A549 (cell line): ENCODE measurements around the gene PERM1. TPM values are rescaled to one million over a fixed set of nuclear protein-coding genes. Genes with fewer than 3 reads are reported as not detected.

Source experiments
- ATAC-seq, 2 experiments: fragments of 200-7000 bp in 1 of 2; fragments of >200 bp in 1 of 2; cut with Nextera tagmentation in 1 of 2; cut with Tn5 transposase in 1 of 2; 3 replicates each; pipeline versions ENCODE4 v1.8.0 to v1.9.1; 2018 to 2020; ENCODE audit warnings: mild to moderate bottlenecking in 1 of 2, moderate library complexity in 1 of 2
- CTCF ChIA-PET: fragments of 300-600 bp; sonication (Branson Sonifier 250); formaldehyde crosslinking; extraction: SDS; loops from one replicate; lab custom pipeline; 2021; ENCODE audit warnings: antibody characterized with exemption, inconsistent platforms; lab: Yijun Ruan, JAX
- POLR2A ChIA-PET: fragments of 350-600 bp; formaldehyde crosslinking; extraction: SDS; loops from one replicate; lab custom pipeline; 2021; ENCODE audit warnings: antibody characterized with exemption, inconsistent platforms; lab: Yijun Ruan, JAX
- DNase-seq, 2 experiments: peaks; one replicate each; pipeline versions ENCODE4 v3.0.0 to v3.0.0-alpha.2; 2011 to 2016; ENCODE audit warnings: low read depth in 1 of 2, low spot score in 1 of 2
- FAIRE-seq: peaks from 2 replicates; lab custom pipeline; 2011; peaks lifted over from hg19 to GRCh38; lab: Jason Lieb, UNC
- H3K27ac ChIP-seq, 2 experiments: fragments of >200 bp; sonication (Bioruptor Twin); formaldehyde crosslinking; 3 replicates each; pipeline ENCODE4 v1.5.1; 2016 to 2017
- H3K4me1 ChIP-seq: fragments of >200 bp; sonication (Bioruptor Twin); formaldehyde crosslinking; 3 replicates; pipeline ENCODE4 v1.6.1; 2016
- H3K4me2 ChIP-seq: fragments of >200 bp; sonication (Bioruptor Twin); formaldehyde crosslinking; 3 replicates; pipeline ENCODE4 v1.6.1; 2016
- H3K4me3 ChIP-seq: fragments of >200 bp; sonication (Bioruptor Twin); formaldehyde crosslinking; 3 replicates; pipeline ENCODE4 v1.5.1; 2016
- H3K9me3 ChIP-seq: fragments of >200 bp; sonication (Bioruptor Twin); formaldehyde crosslinking; 3 replicates; pipeline ENCODE4 v1.6.1; 2016
- BHLHE40 ChIP-seq: IDR thresholded peaks from 2 replicates; pipeline ENCODE4 v1.6.1; 2012; ENCODE audit warnings: low read depth, low read length, inconsistent platforms
- CBX2 ChIP-seq: fragments of 200-600 bp; sonication (generic); IDR thresholded peaks from 2 replicates; pipeline ENCODE4 v1.6.1; 2016; ENCODE audit warnings: low read depth, mild to moderate bottlenecking, borderline replicate concordance
- CBX8 ChIP-seq: fragments of 200-600 bp; sonication (generic); IDR thresholded peaks from 2 replicates; pipeline ENCODE4 v1.6.1; 2016
- CEBPB ChIP-seq, 2 experiments: fragments of >200 bp in 1 of 2; sonication (Bioruptor Twin) in 1 of 2; formaldehyde crosslinking in 1 of 2; IDR thresholded peaks; 2 replicates each; pipeline ENCODE4 v1.6.1; 2012 to 2016
- CHD4 ChIP-seq: fragments of 200-600 bp; sonication (generic); IDR thresholded peaks from 2 replicates; pipeline ENCODE4 v1.6.1; 2016; ENCODE audit warnings: antibody characterized with exemption, mild to moderate bottlenecking, borderline replicate concordance
- EHF ChIP-seq: fragments of 250-450 bp; sonication (Bioruptor Pico); IDR thresholded peaks from 2 replicates; pipeline ENCODE4 v1.5.0; 2020; ENCODE audit warnings: mild to moderate bottlenecking
- ESRRA ChIP-seq: fragments of 150-350 bp; IDR thresholded peaks from 2 replicates; pipeline ENCODE4 v1.6.1; 2014; ENCODE audit warnings: mild to moderate bottlenecking, low read length, borderline replicate concordance
- FOSL2 ChIP-seq, 2 experiments: fragments of 450-650 bp in 1 of 2; fragments of >200 bp in 1 of 2; sonication (Bioruptor Twin) in 1 of 2; formaldehyde crosslinking; IDR thresholded peaks; 2 replicates each; pipeline versions ENCODE4 v1.5.0 to v1.6.1; 2016 to 2020; ENCODE audit warnings: mild to moderate bottlenecking in 1 of 2, moderate library complexity in 1 of 2
- FOXS1 ChIP-seq: fragments of 250-450 bp; sonication (Bioruptor Pico); IDR thresholded peaks from 2 replicates; pipeline ENCODE4 v1.5.0; 2020; ENCODE audit warnings: mild to moderate bottlenecking, moderate library complexity
- GATA3 ChIP-seq: IDR thresholded peaks from 2 replicates; pipeline ENCODE4 v1.6.1; 2012; ENCODE audit warnings: borderline replicate concordance
- HEYL ChIP-seq: fragments of 250-450 bp; sonication (Bioruptor Pico); IDR thresholded peaks from 2 replicates; pipeline ENCODE4 v1.8.0; 2021; ENCODE audit warnings: mild to moderate bottlenecking, moderate library complexity
- HOXB5 ChIP-seq: fragments of 250-450 bp; sonication (Bioruptor Pico); IDR thresholded peaks from 2 replicates; pipeline ENCODE4 v1.5.0; 2020; ENCODE audit warnings: mild to moderate bottlenecking, moderate library complexity
- JUN ChIP-seq, 2 experiments: fragments of >200 bp; sonication (Bioruptor Twin); formaldehyde crosslinking; IDR thresholded peaks; 2 replicates in 1 of 2; 3 replicates in 1 of 2; pipeline ENCODE4 v1.6.1; 2016 to 2017
- JUNB ChIP-seq: fragments of >200 bp; sonication (Bioruptor Twin); formaldehyde crosslinking; IDR thresholded peaks from 2 replicates; pipeline ENCODE4 v1.6.1; 2016
- KDM5A ChIP-seq: fragments of 200-600 bp; sonication (generic); IDR thresholded peaks from 2 replicates; pipeline ENCODE4 v1.6.1; 2016; ENCODE audit warnings: antibody characterized with exemption, mild to moderate bottlenecking
- MAZ ChIP-seq: fragments of 150-350 bp; IDR thresholded peaks from 2 replicates; pipeline ENCODE4 v1.6.1; 2014; ENCODE audit warnings: antibody characterized with exemption, low read depth, low read length, borderline replicate concordance
- NFE2L2 ChIP-seq: fragments of 150-350 bp; conservative IDR thresholded peaks from 2 replicates; pipeline ENCODE4 v1.6.1; 2014; ENCODE audit warnings: low read length
- NPAS2 ChIP-seq: fragments of 250-450 bp; sonication (Bioruptor Pico); IDR thresholded peaks from 2 replicates; pipeline ENCODE4 v1.8.0; 2022; ENCODE audit warnings: mild to moderate bottlenecking, moderate library complexity, borderline replicate concordance
- PHF8 ChIP-seq: fragments of 200-600 bp; sonication (generic); IDR thresholded peaks from 2 replicates; pipeline ENCODE4 v1.6.1; 2016; ENCODE audit warnings: low read depth, mild to moderate bottlenecking, antibody characterized with exemption, moderate library complexity, borderline replicate concordance
- POLR2A ChIP-seq: IDR thresholded peaks from 2 replicates; pipeline ENCODE4 v1.6.1; 2012; ENCODE audit warnings: mild to moderate bottlenecking, low read length
- RAD21 ChIP-seq, 2 experiments: fragments of >200 bp in 1 of 2; sonication (Bioruptor Twin) in 1 of 2; formaldehyde crosslinking in 1 of 2; IDR thresholded peaks in 1 of 2; conservative IDR thresholded peaks in 1 of 2; 2 replicates in 1 of 2; 3 replicates in 1 of 2; pipeline ENCODE4 v1.6.1; 2012 to 2018; ENCODE audit warnings: inconsistent platforms in 1 of 2
- RCOR1 ChIP-seq: fragments of 150-350 bp; IDR thresholded peaks from 2 replicates; pipeline ENCODE4 v1.6.1; 2014; ENCODE audit warnings: antibody characterized with exemption, low read length, low read depth
- SMC3 ChIP-seq: fragments of >200 bp; sonication (Bioruptor Twin); formaldehyde crosslinking; IDR thresholded peaks from 3 replicates; pipeline ENCODE4 v1.6.1; 2018; ENCODE audit warnings: inconsistent platforms
- TFCP2L1 ChIP-seq: fragments of 250-450 bp; sonication (Bioruptor Pico); IDR thresholded peaks from 2 replicates; pipeline ENCODE4 v1.5.0; 2021; ENCODE audit warnings: mild to moderate bottlenecking
- TP53 ChIP-seq: fragments of 250-450 bp; sonication (Bioruptor Pico); IDR thresholded peaks from 2 replicates; pipeline ENCODE4 v1.5.0; 2021; ENCODE audit warnings: mild to moderate bottlenecking, moderate library complexity
- ZC3H11A ChIP-seq: fragments of 450-650 bp; IDR thresholded peaks from 2 replicates; pipeline ENCODE4 v1.6.1; 2014; ENCODE audit warnings: antibody characterized with exemption, mild to moderate bottlenecking
- ZNF302 ChIP-seq: fragments of 250-450 bp; sonication (Bioruptor Pico); IDR thresholded peaks from 2 replicates; pipeline ENCODE4 v1.9.0; 2021; ENCODE audit warnings: inconsistent platforms, mild to moderate bottlenecking, moderate library complexity
- WGBS: methylation state at CpG from one replicate; pipeline ENCODE4 v1.1.6; 2017; ENCODE audit errors: missing lambda C conversion rate; 5-methylcytosine and 5-hydroxymethylcytosine counted together
- polyA plus RNA-seq, 4 experiments: library from polyadenylated mRNA; depleted of rRNA in 3 of 4; stranded (reverse); fragments of >200 nt; fragmentation: RNase III in 1 of 4; extraction: RNeasy Plus Mini Kit Qiagen cat#74134 plus additional on column Dnase treatment in 1 of 4; gene quantifications; 2 replicates in 3 of 4; 3 replicates in 1 of 4; pipeline ENCODE4 v1.2.3, GENCODE V29; 2011 to 2017
- TF ChIP-seq, protein P1 (sequence below): IDR thresholded peaks from 2 replicates; pipeline ENCODE4 v1.6.1; 2012
- TF ChIP-seq, protein P2 (sequence below): IDR thresholded peaks from 2 replicates; pipeline ENCODE4 v1.6.1; 2012; ENCODE audit warnings: low read depth, borderline replicate concordance
- TF ChIP-seq, protein P3 (sequence below): fragments of 450-650 bp; IDR thresholded peaks from 2 replicates; pipeline ENCODE4 v1.6.1; 2014; ENCODE audit warnings: antibody characterized with exemption

The PERM1 gene
- polyA plus RNA-seq, 2 of the 4 experiments (the other 2 are of a cell fraction): 0.30 TPM; not detected in 1

DNA sequence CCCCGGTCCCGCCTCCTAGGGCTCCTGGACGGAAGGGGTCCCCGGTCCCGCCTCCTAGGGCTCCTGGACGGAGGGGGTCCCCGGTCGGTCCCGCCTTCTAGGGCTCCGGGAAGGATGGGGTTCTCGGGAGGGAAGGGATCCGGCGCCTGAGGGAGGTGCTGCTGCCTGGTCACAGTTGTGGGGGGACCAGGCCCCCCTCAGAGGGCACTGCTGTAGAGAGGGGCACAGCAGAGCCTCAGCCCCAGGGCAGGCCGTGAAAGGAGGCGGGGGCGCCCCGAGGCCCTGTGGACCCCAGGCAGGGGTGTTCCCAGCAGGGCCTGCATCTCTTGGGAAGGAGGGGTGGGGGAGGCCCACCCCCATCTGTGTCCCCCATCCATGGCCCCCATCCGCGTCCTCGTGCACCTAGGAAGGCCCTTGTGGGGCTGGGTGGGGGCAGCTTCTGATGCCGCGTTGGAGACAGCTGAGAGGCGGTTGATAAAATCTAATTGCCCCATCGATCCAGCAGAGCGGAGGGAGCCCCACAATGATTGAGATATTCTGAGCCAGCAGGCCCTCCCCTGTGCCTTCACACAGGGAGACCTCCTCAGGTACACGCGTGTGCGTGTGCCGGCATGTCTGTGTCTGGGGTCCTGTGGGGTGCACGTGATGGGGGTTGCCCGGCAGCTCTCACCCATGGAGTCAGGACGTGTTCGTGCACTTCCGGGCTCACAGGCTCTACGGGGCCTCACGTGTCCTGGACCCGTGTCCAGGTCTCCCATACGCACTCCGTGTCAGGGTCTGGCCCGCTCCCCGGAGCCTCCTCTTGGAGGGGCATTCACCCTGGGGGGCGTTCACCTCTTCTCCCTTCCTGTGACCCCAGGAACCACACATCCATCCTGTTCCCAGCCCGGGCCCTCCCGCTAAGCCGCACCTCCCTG is 45.3 kb downstream of the PERM1 start:
- H3K9me3 ChIP-seq: no peaks in the 10 kb centered on the region
- FAIRE-seq: no peak
- WGBS: 93% methylated on average over 18 of the region's 45 CpGs

DNA sequence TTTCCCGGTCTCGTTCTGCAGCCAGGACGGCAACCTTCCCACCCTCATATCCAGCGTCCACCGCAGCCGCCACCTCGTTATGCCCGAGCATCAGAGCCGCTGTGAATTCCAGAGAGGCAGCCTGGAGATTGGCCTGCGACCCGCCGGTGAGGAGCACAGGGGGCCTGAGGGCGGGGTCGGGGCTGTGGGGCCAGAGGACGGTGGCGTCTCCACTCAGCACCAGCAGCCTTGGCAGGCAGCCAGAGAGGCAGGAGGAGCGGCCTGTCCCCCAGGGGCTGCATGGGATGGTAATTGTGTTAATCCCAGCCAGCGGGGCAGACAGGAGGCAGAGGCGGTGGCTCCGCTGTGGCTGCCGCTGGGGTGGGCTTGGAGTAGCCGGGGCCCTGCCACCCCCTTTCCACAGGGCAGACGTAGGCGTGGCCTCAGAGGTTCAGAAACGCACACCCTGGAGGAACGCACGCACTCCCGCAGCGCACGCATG is 46.1 kb downstream of the PERM1 start:
- WGBS: 80% methylated on average over 17 of the region's 30 CpGs
- Histone ChIP-seq H3K27ac (no peak overlapping the region), H3K4me2 (no peak overlapping the region), H3K4me3 (no peak overlapping the region), H3K4me1 (peaks cover 44% of the 10 kb centered on the region), H3K9me3 (no peaks in the 10 kb centered on the region)
- DNase-seq (no peak), FAIRE-seq (no peak), ATAC-seq (no peak)
- no peak for TF ChIP-seq TP53 (CRISPR knock-in tag)
- no peak for TF ChIP-seq CEBPB (IDR thresholded peaks at IDR 0.05)
- POLR2A ChIA-PET: no interaction called here
- CTCF ChIA-PET: no interaction called here

More for the DNA sequence above, 45.3 kb downstream of the PERM1 start:
- POLR2A ChIA-PET: no interaction called here
- Histone ChIP-seq H3K4me3 (no peak overlapping the region), H3K27ac (peak overlapping the region; percentile 100; a peak in 5 of 6 replicates), H3K4me2 (no peak overlapping the region), H3K4me1 (peaks cover 48% of the 10 kb centered on the region)
- TF ChIP-seq NPAS2 (no peak), CBX2 (no peak), HOXB5 (CRISPR knock-in tag) (no peak), ESRRA (no peak), MAZ (no peak), ZNF302 (no peak), CHD4 (no peak), TFCP2L1 (CRISPR knock-in tag) (no peak), EHF (CRISPR knock-in tag) (no peak)
- TF ChIP-seq, protein P1, sequence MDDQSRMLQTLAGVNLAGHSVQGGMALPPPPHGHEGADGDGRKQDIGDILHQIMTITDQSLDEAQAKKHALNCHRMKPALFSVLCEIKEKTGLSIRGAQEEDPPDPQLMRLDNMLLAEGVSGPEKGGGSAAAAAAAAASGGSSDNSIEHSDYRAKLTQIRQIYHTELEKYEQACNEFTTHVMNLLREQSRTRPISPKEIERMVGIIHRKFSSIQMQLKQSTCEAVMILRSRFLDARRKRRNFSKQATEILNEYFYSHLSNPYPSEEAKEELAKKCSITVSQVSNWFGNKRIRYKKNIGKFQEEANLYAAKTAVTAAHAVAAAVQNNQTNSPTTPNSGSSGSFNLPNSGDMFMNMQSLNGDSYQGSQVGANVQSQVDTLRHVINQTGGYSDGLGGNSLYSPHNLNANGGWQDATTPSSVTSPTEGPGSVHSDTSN: no peak
- TF ChIP-seq, protein P2, sequence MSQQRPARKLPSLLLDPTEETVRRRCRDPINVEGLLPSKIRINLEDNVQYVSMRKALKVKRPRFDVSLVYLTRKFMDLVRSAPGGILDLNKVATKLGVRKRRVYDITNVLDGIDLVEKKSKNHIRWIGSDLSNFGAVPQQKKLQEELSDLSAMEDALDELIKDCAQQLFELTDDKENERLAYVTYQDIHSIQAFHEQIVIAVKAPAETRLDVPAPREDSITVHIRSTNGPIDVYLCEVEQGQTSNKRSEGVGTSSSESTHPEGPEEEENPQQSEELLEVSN: no peak
- CTCF ChIA-PET: interaction anchor here (1.1 to 5.4 kb wide), 4 partner anchors 16 to 127 kb away, joined by 4 to 30 read pairs (median 8); no protein-coding TSS in a partner anchor
- no peak for DNase-seq
- no peak for ATAC-seq

DNA sequence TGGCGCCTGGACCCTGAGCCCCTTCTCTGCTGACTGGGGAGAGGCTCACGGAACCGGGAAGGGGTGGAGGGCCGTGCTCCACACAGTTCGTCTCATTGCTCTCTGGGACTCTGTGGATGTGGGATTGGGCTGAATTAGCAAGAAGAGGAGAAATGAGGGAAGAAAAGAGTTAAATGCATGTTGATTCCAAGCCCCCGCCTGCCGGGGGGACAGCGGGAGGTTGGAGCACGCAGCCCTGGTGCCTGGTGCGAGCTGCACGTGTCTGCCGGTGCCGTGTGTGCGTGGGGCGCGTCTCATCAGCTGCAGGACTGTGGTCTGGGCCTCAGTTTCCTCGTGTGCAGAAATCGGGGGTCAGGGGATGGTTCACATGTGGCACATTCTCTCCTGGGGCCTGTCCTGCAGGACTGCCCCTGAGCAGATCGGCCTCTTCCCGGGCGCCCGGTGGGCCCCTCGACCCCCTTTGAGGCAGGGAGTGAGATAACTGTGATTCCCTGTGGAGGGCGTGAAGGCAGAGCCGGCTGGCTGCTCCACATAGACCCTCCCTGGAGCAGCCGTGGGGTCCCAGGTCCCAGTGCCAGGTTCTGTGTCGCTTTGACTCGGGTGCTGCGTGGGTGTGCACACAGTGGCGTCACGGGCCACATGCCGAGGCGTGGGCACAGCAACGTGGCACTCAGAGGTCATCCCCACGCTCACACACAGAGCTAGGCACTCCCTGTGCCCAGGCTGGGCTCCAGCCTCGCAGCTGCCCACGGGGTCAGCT is 46.7 kb downstream of the PERM1 start:
- H3K9me3 ChIP-seq: no peaks in the 10 kb centered on the region
- POLR2A ChIA-PET: no interaction called here
- H3K4me1 ChIP-seq: peaks cover 41% of the 10 kb centered on the region
- no peak for ATAC-seq
- 86% methylated on average over 29 of the region's 37 CpGs for WGBS
- no peak overlapping the region for H3K4me2 ChIP-seq
- TF ChIP-seq JUNB: no peak
- TF ChIP-seq GATA3: no peak
- TF ChIP-seq JUN (IDR thresholded peaks at IDR 0.05): no peak
- no peak for TF ChIP-seq BHLHE40
- no peak for TF ChIP-seq SMC3
- no peak for TF ChIP-seq FOXS1 (CRISPR knock-in tag)
- TF ChIP-seq CBX8: no peak
- no peak for TF ChIP-seq PHF8
- TF ChIP-seq RAD21 (conservative IDR thresholded peaks at IDR 0.05 in 1 of 2, IDR thresholded peaks at IDR 0.05 in 1 of 2): no peak
- TF ChIP-seq FOSL2 (IDR thresholded peaks at IDR 0.05): no peak
- TF ChIP-seq FOSL2 (CRISPR knock-in tag; IDR thresholded peaks at IDR 0.05): no peak
- TF ChIP-seq CBX2: no peak
- no peak for TF ChIP-seq KDM5A
- no peak for TF ChIP-seq CEBPB (IDR thresholded peaks at IDR 0.05)
- TF ChIP-seq, protein P3, sequence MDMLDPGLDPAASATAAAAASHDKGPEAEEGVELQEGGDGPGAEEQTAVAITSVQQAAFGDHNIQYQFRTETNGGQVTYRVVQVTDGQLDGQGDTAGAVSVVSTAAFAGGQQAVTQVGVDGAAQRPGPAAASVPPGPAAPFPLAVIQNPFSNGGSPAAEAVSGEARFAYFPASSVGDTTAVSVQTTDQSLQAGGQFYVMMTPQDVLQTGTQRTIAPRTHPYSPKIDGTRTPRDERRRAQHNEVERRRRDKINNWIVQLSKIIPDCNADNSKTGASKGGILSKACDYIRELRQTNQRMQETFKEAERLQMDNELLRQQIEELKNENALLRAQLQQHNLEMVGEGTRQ: no peak
- no peak for TF ChIP-seq NFE2L2
- TF ChIP-seq HEYL: no peak
- TF ChIP-seq RCOR1: no peak
- no peak for TF ChIP-seq ZC3H11A
- TF ChIP-seq HOXB5 (CRISPR knock-in tag): no peak
- TF ChIP-seq POLR2A: no peak
- TF ChIP-seq, all 56 proteins: peak for 0
- no peak overlapping the region for H3K4me3 ChIP-seq
- DNase-seq: no peak
- no peak for FAIRE-seq
- no peak overlapping the region for H3K27ac ChIP-seq
- CTCF ChIA-PET: no interaction called here
